HG03280 (cell line): Measurements from ENCODE around the gene ST6GAL1.

Experiments used
- ATAC-seq: cut with Tn5 transposase; IDR thresholded peaks from one replicate; pipeline ENCODE4 v1.9.1; 2021; ENCODE audit warnings: mild to moderate bottlenecking, moderate library complexity; ENCODE audit not compliant: unreplicated experiment

ST6GAL1 gene

GRCh38 chr3:186915806-186916796 lies 14.2 kb upstream of the ST6GAL1 start:
- no peak for ATAC-seq

GRCh38 chr3:186917512-186918312 lies 12.6 kb upstream of the ST6GAL1 start:
- ATAC-seq: no peak

- ATAC-seq: no peak
Observed at GRCh38 chr3:186920301-186920700, 10.0 kb upstream of the ST6GAL1 start.

- ATAC-seq: no peak
Observed at GRCh38 chr3:186920796-186921195, 9.5 kb upstream of the ST6GAL1 start.

GRCh38 chr3:186921578-186921977 lies 8.7 kb upstream of the ST6GAL1 start:
- no peak for ATAC-seq

- ATAC-seq: no peak
Observed at GRCh38 chr3:186922224-186922623, 8.1 kb upstream of the ST6GAL1 start.

- no peak for ATAC-seq
Observed at GRCh38 chr3:186922790-186923189, 7.5 kb upstream of the ST6GAL1 start.

GRCh38 chr3:186923241-186923640 lies 7.1 kb upstream of the ST6GAL1 start:
- ATAC-seq: no peak

- no peak for ATAC-seq
Observed at GRCh38 chr3:186925826-186926225, 4.5 kb upstream of the ST6GAL1 start.

- ATAC-seq: no peak
Observed at GRCh38 chr3:186929186-186929585, 1.1 kb upstream of the ST6GAL1 start.

- no peak for ATAC-seq
Observed at GRCh38 chr3:186929685-186930084, 641 bp upstream of the ST6GAL1 start.

GRCh38 chr3:186930641-186931531 lies 560 bp downstream of the ST6GAL1 start:
- ATAC-seq: peak; percentile 76

GRCh38 chr3:186931532-186932280 lies 1.4 kb downstream of the ST6GAL1 start:
- ATAC-seq: peak; percentile 4

GRCh38 chr3:186932281-186933181 lies 2.2 kb downstream of the ST6GAL1 start:
- ATAC-seq: no peak

GRCh38 chr3:186933816-186934215 lies 3.5 kb downstream of the ST6GAL1 start:
- ATAC-seq: no peak

- ATAC-seq: no peak
Observed at GRCh38 chr3:186935133-186935532, 4.8 kb downstream of the ST6GAL1 start.

GRCh38 chr3:186937017-186937875 lies 6.9 kb downstream of the ST6GAL1 start:
- no peak for ATAC-seq

GRCh38 chr3:186938716-186939115 lies 8.4 kb downstream of the ST6GAL1 start:
- no peak for ATAC-seq
